Measurements from ENCODE around the gene F10.

The F10 gene

DNA sequence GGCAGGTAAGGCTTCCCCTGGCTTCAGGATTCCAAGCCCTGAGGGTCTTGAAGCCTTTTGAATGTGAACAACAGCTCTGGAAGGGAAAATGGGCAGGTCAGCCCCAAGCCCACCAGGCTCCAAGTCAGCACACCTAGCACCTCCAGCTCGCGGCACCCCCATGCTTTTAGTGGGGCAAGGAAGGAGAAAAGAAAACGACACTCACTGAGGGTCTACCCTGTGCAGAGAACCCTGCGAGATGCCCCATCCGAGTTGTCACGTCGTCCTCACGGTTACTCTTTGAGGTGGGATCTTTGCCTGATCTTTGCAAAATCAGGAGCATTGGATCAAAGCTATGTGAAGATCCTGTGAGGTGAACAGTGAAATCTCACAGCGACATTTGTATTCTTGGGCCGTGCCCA lies 5.7 kb upstream of the F10 start:
- DNase-seq (ENCODE audit: low read depth in 2 of 2), result no peak

- DNase-seq (ENCODE audit: low read depth in 2 of 2), result no peak
These were observed 5.2 kb upstream of the F10 start for GRCh38 chr13:113117335-113117872.

DNA sequence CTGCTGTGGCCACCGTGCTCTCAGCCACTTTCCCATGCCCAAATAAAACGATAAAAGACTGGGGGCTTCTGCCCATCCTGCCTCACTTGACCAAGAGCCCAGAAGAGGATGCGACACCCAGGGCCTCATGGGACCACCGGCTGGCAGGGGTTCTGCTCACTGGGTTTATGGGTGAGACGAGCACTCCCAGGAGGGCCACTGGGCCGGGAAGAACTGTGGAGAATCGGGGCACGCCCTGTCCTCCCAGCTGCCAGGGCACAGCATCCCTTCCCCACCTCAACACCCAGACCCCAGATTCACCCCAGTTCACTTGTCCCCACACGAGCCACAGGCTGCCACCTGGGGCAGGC lies 4.7 kb upstream of the F10 start:
- no peak for DNase-seq (ENCODE audit: low read depth in 2 of 2)

DNA sequence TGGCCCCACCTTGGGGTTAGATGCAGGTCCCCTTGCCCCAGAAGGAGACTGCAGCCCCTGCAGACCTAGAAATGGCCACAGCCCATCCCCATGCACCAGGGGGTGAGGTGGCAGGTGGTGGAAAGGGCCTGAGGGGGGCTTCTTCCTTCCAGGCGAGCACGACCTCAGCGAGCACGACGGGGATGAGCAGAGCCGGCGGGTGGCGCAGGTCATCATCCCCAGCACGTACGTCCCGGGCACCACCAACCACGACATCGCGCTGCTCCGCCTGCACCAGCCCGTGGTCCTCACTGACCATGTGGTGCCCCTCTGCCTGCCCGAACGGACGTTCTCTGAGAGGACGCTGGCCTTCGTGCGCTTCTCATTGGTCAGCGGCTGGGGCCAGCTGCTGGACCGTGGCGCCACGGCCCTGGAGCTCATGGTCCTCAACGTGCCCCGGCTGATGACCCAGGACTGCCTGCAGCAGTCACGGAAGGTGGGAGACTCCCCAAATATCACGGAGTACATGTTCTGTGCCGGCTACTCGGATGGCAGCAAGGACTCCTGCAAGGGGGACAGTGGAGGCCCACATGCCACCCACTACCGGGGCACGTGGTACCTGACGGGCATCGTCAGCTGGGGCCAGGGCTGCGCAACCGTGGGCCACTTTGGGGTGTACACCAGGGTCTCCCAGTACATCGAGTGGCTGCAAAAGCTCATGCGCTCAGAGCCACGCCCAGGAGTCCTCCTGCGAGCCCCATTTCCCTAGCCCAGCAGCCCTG lies 4.2 kb upstream of the F10 start:
- DNase-seq (ENCODE audit: low read depth in 2 of 2), result no peak

DNA sequence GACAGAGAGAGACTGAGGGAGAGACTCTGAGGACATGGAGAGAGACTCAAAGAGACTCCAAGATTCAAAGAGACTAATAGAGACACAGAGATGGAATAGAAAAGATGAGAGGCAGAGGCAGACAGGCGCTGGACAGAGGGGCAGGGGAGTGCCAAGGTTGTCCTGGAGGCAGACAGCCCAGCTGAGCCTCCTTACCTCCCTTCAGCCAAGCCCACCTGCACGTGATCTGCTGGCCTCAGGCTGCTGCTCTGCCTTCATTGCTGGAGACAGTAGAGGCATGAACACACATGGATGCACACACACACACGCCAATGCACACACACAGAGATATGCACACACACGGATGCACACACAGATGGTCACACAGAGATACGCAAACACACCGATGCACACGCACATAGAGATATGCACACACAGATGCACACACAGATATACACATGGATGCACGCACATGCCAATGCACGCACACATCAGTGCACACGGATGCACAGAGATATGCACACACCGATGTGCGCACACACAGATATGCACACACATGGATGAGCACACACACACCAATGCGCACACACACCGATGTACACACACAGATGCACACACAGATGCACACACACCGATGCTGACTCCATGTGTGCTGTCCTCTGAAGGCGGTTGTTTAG lies 3.3 kb upstream of the F10 start:
- DNase-seq (ENCODE audit: low read depth in 2 of 2), result no peak

DNA sequence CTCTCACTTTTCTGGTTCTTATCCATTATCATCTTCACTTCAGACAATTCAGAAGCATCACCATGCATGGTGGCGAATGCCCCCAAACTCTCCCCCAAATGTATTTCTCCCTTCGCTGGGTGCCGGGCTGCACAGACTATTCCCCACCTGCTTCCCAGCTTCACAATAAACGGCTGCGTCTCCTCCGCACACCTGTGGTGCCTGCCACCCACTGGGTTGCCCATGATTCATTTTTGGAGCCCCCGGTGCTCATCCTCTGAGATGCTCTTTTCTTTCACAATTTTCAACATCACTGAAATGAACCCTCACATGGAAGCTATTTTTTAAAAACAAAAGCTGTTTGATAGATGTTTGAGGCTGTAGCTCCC lies 2.8 kb upstream of the F10 start:
- DNase-seq (ENCODE audit: low read depth in 2 of 2), result no peak

DNA sequence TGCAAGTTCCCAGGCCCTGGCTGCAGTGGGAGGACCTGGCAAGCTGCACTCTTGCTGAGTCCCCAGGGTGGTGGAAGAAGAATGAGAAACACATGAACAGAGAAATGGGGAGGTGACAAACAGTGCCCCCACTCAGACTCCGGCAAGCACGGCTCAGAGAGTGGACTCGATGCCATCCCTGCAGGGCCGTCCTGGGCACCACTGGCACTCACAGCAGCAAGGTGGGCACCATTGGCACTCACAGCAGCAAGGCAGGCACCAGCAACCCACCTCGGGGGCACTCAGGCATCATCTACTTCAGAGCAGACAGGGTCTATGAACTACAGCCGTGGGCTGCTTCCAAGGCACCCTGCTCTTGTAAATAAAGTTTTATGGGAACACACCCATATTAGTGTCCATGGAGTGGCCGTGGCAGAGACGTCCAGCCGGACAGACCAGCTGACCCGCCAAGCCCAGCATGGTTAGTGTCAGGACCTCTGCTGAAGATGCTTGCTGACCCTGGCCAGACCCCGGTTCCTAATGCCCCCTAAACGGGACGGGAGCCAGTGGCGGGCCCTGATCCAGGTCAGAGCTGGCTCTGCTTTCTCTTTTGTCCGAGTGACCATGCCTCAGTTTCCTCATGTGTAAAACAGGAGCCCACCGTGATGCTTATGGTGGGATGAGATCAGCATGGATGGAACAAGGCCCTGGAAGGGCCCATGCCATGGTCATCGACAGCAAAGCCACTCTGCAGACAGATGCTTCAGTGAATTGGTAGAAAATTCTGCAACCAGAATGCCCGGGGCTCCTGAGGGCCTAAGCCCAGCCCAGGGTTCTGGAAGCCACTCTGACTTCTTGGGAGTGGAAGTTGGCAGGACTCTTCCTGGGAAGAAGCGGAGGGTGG lies 2.1 kb upstream of the F10 start:
- DNase-seq (ENCODE audit: low read depth in 2 of 2), result no peak

GRCh38 chr13:113121183-113121927 lies 1.2 kb upstream of the F10 start:
- DNase-seq (ENCODE audit: low read depth in 2 of 2), result no peak

DNA sequence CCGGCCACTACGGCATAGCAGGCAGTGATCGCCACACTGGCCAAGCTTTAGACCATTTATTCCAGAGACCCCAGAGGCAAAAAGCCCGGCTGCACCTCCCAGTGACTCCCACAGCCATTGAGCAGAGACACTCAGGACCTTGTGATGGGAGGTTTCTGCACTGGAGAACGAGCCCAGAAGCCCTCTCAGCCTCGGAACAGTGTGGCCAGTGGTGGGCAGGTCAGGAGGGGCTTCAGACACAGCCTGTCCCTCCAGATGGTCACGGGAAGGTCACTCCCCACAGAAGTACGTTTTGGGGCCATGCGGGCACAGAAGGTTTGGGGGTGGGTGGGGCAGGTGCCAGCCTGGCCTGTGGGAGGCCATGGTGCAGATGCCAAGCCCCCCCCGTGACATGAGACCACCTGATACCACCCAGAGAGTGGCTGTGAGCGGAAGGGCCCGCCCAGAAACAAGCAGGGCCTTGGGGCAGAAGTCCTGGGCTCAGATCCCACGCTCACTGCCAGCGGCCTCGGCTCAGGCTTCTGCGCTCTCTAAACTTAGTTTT lies 599 bp upstream of the F10 start:
- DNase-seq (ENCODE audit: low read depth in 2 of 2), result no peak

- DNase-seq (ENCODE audit: low read depth in 2 of 2), result no peak
These were observed 915 bp downstream of the F10 start for GRCh38 chr13:113123226-113124201.

GRCh38 chr13:113124211-113124970 lies 1.8 kb downstream of the F10 start:
- DNase-seq (ENCODE audit: low read depth in 2 of 2), result no peak

DNA sequence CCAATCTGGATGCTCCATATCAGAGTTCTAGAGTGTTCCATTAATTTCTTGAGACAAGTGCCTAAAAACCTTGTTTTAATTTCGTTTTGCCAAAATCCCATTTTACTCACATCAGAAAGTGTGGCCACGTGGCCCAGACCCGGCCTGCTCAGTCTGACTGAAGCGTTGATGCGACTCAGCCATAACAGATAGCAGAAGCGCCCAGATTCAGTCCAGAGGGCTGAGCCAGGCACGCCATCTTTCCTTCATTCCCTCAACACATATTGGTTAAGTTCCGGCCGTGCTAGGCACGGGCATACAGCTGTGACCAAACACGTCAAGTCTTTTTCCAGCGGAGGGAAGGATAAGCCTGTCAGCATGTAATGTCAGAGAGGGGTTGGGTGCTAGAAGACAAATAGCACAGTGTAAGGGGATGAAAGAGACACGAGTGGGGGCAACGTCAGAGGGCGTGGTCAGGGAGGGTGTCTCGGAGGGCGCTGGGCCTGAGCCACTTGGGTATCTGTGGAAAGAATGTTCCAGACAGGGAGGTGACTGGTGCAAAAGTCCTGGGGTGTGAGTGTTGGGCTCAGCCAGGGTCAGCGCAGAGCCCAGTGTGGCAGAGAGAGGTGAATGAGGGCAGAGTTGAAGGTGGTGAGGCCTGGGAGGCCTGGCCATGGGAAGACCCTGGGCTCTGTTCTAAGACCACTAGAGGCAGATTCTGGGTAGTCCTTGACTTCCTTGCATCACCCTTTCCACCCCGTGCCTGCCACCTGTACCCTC lies 3.1 kb downstream of the F10 start:
- no peak for DNase-seq (ENCODE audit: low read depth in 2 of 2)

DNA sequence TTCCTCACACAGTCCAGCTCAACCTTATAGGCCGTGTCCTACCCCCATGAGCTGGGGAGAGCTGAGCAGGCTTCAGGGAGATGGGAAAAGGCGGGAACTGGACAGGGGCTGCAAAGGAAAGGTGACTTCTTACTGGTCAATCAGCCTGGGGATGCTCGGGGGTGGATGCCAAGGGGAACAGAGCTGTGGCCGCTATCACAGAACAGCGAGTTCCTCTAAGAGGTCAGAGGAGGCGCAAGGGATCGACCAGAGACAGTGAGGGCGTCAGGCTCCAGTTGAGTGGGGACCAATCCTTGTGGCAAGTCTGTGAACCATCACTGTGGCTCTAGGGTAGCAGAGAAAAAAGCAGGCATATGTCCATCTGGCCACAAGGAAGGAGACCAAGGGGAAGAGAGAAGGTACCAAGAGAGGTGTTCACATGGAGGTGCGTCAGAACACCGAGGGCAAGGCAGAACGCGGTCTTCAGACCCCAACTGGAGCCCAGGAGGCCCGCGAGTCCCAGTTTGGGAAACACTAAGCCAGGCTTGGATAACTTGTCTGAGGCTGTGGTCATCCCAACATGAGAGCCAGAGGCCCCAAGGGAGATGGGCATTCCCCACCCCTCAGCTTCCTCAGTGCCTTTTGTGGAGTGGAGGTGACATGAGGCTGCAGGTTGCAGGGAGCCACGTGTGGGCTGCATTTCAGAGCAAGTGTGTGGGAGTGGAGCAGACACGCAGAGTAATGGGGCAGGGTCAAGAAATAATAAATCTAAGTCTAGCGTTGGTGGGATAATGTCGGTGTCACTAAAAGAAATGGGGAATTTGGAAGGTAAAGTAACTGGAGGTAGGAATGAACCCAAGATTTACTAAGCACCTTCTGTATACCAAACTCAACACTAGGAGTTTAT lies 3.9 kb downstream of the F10 start:
- no peak for DNase-seq (ENCODE audit: low read depth in 2 of 2)

GRCh38 chr13:113129480-113129879 lies 6.9 kb downstream of the F10 start:
- no peak for DNase-seq (ENCODE audit: low read depth in 2 of 2)

DNA sequence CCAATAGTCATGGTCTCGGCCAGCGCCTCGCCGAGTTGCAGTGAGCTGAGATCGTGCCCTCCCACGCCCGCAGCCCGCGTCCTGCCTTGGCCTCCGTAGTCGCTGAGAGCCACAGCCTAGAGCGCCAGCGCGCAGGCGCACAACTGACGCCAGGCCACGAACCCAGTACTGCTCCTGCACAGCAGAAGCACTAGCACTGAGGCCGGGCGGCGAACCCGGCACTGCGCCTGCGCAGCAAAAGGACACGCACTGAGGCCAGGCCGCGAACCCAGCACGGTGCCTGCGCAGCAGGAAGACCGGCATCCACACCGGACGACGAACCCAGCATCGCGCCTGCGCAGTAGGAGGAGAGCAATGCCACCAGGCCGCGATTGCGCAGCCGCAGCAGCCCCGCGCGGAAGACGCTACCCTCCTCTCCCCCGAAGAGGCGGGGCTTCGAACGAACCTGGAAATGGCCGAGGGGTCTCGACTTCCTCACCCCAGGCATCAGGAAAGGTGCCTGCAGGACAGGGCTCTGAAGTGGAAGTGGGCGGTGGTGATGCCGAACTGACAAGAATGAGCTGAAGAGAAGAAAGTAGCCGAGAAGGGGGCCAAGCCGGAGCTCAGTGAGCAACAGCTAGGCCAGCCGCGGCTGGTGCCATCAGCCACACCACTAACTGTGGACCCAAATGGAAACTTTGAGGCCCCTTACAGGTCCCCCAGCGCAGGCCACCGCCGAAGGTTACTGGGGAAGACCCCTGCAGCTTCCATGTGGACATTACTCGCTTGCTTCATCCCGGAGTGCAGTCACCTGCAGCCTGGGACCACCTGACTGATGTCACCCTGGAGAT lies 7.5 kb downstream of the F10 start:
- peak in 1 of 2 donors; percentile 37 for DNase-seq (ENCODE audit: low read depth in 2 of 2)

DNA sequence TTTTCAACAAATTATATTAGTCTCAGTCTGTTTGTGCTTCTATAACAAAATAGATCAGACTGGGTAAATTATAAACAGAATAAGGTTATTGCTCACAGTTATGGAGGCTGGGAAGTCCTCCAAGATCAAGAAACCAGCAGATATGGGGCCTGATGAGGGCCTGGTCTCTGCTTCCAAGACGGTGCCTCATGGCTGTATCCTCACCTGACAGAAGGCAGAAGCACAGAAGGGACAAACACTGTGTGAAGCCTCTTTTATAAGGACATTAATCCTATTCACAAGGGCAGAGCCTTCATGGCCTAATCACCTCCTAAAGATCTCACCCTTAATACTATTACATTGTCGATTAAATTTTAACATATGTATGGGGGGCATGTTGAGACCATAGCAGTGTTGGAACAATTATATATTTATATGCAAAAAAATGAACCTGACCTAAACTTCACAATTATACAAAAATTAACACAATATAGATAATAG lies 12.7 kb downstream of the F10 start:
- DNase-seq (ENCODE audit: low read depth in 2 of 2), result no peak
